HG02588 (cell line): ENCODE data around the gene RRBP1.

ENCODE experiments used
- ATAC-seq: cut with Tn5 transposase; IDR thresholded peaks from one replicate; pipeline ENCODE4 v1.9.1; 2021; ENCODE audit warnings: mild to moderate bottlenecking, moderate library complexity; ENCODE audit not compliant: unreplicated experiment

The RRBP1 gene

DNA sequence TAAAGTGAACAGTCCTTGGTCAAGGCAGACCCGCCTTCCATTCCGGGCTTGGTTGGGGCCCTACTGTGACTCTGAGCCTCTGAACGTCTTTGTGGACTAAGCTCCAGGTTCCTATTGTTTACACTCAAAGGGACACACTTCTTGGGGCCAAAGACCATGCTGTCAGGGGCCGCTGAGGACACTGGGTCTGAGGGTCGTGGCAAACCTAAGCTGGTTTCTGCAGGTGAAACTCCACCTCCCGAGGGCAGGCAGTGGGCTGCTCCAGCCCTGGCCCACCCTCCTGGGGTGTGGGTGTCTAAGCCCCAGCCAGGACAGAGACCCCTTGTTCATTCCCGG lies 69.1 kb downstream of the RRBP1 start:
- ATAC-seq = no peak

- ATAC-seq = no peak
These were observed 69.6 kb downstream of the RRBP1 start for GRCh38 chr20:17612287-17612991.

DNA sequence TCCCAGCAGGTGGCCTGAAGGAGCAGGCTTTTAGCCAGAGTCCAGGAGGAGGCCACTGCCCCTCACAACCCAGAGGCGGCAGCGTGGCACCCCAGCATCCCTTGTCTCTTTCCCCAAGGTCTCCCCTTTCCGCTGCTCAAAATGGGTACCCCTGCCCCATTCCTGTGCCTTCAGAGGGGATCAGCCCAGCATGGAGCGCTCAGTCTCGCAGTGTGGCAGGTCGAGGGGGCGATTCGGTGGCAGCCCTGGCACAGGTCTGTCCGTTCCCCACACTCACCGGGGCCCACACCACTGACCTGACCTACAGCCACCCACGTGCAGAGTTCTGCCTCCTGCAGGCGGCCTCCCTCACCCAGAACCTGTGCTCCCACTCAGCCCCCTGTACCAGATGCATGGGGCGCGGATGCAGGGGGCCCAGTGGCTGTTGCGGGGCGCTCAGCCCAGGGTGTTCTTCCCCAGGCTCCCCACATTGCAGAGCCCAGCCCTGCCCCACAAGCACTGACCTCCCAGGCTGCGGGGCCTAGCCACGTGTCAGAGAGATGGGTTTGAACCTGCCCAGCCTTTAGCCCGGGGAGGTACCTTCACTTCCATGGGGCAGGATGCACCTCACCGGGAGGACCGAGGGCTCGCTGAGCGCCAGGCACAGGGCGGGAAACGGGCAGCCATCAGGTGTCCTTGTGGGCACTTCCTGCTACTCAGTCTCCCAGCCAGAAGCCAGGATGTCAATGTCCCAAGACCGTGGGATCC lies 70.3 kb downstream of the RRBP1 start:
- ATAC-seq = no peak

DNA sequence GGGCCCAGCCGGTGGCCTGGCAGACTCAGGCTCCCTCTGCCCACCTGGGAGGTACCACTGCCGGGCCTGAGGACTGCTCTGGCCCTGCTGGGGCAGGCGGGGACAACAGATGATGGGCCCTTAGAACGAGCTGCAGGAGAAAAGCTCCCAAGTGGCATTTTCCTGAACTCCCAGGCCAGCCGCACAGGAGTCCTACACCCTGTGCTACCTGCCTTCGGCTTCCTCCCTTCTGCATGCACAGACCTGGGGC lies 70.8 kb downstream of the RRBP1 start:
- no peak for ATAC-seq

DNA sequence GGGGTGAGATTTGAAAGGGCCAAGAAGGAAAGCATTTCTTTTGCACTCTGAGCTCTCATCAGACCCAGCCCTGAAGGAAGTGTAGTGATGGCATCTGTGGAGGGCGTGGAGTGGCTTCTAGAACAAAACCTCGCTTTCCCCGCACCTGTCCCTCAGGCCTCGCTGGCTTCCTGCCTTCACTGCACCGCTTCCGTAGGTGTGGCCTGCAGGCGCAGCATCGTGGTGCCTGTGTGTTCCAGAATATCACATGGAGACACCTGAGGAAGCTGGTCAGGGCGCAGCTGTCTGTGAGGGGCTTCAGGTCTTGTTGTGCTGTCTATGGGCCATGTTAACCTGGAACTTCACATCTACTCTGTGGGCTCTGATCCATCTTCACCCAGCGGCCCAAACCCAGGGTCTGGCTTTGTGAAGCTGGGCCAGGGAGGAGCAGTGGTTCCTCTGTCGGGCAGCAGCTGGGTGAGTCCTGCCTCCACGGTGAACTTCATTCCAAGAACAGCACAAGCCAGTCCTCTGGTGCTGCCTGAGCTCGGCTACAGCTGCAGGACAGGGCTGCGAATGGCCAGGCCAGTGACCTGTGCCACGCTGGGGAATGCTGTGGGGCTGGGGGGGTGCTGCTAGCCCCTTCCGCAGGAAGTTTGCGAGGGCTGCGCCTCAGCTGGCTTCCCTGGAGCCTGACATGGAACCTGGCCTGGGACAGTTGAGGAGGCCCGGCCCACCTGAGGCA lies 71.3 kb downstream of the RRBP1 start:
- ATAC-seq = no peak

- ATAC-seq = no peak
These were observed 72.1 kb downstream of the RRBP1 start for GRCh38 chr20:17609811-17610377.

DNA sequence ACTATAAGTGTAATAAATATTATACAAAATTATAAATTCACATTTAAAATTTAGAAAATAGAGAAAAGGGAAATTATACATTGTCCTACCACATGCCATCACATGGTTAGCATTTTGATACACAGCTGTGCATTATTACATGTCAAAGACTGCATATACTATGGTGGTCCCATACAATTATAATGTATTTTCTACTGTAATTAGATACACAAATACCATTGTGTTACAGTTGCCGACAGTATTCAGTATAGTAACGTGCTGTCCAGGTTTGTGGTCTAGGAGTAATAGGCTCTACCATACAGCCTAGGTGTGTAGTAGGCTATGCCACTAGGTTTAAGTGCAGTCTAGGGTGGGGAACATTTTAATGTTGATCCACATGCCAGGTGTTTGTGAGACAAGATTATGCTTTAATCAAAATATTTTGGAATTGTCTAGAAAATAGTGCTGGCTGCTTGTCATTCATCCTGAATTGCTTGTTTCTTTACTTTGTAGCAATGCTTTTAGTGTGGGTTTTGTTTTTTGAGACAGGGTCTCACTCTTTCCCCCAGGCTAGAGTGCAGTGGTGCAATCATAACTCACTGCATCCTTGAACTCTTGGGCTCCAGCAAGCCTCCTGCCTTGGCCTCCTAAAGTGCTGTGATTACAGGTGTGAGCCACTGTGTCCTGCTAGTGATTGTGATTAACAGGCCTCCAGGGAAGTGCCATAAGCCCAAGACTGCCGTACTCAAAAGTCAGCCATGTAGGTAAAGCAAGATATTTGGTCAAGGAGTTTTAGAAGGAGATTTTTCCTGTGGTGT lies 73.1 kb downstream of the RRBP1 start:
- ATAC-seq = no peak

DNA sequence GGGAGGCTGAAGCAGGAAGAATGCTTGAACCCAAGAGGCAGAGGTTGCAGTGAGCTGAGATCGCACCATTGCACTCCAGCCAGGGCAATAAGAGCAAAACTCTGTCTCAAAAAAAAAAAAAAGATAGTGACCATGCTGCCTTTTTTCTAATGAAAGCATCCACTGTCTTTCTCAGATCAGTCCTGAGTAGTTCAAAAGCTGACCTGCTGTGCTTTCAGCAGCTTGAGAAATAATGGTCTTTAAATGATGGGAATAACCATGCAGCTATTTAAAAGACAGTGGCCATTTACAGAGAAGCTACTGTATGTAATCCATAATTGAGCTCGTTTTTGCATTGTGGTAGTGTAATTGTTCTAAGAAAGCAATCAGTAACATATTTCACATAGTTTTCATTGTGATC lies 76.0 kb downstream of the RRBP1 start:
- ATAC-seq = no peak

- no peak for ATAC-seq
These were observed 76.8 kb downstream of the RRBP1 start for GRCh38 chr20:17605131-17605660.

GRCh38 chr20:17602493-17602892 lies 79.5 kb downstream of the RRBP1 start:
- ATAC-seq = no peak

DNA sequence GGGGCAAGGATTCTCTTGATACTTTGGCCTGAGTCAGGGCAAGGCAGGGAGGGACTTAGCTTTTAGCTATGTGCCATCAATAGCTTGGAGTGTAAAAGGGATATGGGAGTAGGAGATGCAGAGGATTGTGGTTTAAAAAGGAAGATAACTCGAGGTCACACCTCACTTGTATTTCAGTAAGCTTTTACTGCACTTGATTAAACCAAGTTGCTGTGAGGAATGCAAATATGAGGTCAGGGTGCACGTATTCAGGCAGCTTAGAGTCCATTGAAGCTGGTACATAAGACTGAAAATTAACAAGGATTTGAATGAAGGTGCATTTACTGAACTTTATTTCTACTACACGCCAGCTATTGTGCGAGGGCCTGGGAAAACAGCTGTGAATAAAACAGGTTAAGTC lies 80.1 kb downstream of the RRBP1 start:
- ATAC-seq = no peak

- ATAC-seq = no peak
These were observed 84.0 kb downstream of the RRBP1 start for GRCh38 chr20:17598013-17598550.

DNA sequence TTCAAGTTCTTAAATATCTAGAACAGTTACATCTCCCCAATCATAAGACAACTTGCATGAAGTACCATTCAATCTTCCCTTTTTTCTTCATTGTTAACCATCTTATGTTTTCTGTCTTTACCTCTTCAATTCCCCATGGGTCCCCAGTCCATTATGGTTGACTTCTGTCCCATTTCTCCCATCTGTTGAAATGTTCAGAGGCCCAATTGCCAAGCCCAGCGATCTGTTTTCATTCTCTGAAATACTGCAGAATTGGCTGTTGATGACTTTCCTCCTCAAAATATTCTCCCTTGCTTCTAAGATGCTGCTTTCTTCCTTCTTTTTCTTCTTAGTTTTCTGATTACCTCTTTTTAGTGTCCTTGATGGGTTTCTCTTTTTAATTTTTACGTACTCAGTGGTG lies 86.2 kb downstream of the RRBP1 start:
- ATAC-seq = no peak

GRCh38 chr20:17594443-17594842 lies 87.6 kb downstream of the RRBP1 start:
- ATAC-seq = no peak

- ATAC-seq = no peak
These were observed 88.1 kb downstream of the RRBP1 start for GRCh38 chr20:17593902-17594301.

GRCh38 chr20:17590245-17590644 lies 91.8 kb downstream of the RRBP1 start:
- ATAC-seq = no peak

GRCh38 chr20:17589161-17589834 lies 92.7 kb downstream of the RRBP1 start:
- no peak for ATAC-seq

DNA sequence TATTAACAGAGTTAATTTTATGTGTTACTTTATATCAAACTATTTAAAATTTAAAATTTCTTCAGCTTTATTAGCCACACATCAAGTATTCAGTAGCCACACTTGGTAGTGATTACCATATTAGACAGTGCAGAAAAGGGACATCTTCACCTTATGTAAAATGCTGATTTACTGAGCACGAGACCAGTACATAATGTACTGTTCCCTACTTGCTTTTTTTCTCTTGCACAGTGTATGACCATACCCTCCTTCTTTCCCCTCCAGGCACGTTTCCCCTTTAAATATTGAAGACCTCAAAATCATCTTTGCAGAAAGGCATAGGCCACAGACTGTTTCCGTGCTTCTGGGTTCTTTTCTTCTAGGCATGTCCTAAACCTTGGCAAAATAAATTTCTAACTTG lies 94.2 kb downstream of the RRBP1 start:
- ATAC-seq = no peak

DNA sequence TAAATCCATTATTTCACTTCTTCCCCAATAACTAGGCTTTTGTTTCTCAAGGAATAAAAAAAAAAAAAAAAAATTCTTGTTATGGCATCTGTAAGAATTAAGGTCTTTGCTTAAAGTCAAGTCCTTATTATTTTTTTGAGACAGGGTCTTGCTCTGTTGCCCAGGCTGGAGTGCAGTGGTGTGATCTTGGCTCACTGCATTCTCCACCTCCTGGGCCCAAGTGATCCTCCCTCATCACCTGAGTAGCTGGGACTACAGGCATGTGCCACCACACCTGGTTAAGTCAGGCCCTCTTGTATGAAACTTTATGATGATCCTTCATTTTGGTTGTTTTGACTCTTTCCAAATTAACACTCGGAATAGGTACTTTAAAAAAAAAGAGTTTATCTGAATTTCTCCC lies 94.9 kb downstream of the RRBP1 start:
- ATAC-seq = no peak

DNA sequence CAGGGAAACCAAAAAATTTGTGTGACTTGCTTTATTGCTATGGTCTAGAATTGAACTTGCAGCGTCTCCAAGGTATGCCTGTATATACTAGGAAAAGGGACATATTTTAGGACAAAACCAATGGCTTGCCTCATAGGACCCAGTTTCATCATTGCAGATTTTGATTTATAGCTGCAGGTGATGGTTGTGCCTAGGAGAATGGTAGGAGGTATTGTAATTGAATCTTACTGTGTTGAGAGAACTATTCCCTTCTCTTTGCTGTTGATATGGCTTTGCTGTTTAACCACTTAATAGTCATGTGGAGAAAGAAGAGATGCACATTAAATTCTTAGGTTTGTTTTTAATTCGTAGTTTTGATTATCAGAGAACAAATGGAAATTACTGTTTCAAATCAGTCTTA lies 95.8 kb downstream of the RRBP1 start:
- ATAC-seq = no peak
